Loucy (cell line): Measurements from ENCODE around the gene AIG1.

ENCODE experiments used
- EZH2phosphoT487 ChIP-seq: fragments of 200-600 bp; IDR thresholded peaks from 2 replicates; pipeline ENCODE4 v1.6.1; 2018; ENCODE audit warnings: antibody characterized with exemption, mild to moderate bottlenecking, moderate library complexity, borderline replicate concordance
- TF ChIP-seq, protein P1 (sequence below): fragments of 200-600 bp; sonication (generic); conservative IDR thresholded peaks from 2 replicates; pipeline ENCODE4 v1.5.1; 2014; ENCODE audit warnings: mild to moderate bottlenecking, antibody characterized with exemption, low read length

DNA sequence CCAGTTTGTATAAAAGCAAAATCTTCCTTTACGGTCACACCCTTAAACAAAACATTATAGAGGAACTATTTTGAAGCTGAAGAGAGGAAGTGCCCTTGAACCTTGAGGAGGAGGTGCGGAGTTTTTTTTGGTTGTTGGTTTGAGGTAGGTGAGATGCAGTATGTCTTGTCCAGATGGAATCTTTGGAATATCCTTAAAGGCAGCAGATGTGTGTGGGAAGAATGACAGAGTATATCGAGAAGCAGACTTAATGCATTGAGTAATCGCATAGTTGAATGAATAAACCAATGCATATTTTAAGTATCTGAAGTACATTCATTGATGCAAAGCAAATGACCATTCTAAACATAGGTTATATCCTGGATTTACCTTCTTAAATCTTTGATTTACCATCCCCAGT, 49.9 kb downstream of the AIG1 start:
- TF ChIP-seq, protein P1, sequence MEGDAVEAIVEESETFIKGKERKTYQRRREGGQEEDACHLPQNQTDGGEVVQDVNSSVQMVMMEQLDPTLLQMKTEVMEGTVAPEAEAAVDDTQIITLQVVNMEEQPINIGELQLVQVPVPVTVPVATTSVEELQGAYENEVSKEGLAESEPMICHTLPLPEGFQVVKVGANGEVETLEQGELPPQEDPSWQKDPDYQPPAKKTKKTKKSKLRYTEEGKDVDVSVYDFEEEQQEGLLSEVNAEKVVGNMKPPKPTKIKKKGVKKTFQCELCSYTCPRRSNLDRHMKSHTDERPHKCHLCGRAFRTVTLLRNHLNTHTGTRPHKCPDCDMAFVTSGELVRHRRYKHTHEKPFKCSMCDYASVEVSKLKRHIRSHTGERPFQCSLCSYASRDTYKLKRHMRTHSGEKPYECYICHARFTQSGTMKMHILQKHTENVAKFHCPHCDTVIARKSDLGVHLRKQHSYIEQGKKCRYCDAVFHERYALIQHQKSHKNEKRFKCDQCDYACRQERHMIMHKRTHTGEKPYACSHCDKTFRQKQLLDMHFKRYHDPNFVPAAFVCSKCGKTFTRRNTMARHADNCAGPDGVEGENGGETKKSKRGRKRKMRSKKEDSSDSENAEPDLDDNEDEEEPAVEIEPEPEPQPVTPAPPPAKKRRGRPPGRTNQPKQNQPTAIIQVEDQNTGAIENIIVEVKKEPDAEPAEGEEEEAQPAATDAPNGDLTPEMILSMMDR: no peak
- TF ChIP-seq EZH2phosphoT487: no peak
